NCI-H2107 (cell line): ENCODE data around the gene NMNAT3.

Source experiments
- DNase-seq: peaks from one replicate; lab custom pipeline; 2025; lab: John Stamatoyannopoulos, UW

NMNAT3 gene

GRCh38 chr3:139521144-139521543, 156.6 kb downstream of the NMNAT3 start:
- DNase-seq: no peak

GRCh38 chr3:139519998-139520737, 157.6 kb downstream of the NMNAT3 start:
- DNase-seq: peak; percentile 46

GRCh38 chr3:139518926-139519842, 158.6 kb downstream of the NMNAT3 start:
- DNase-seq: no peak

- no peak for DNase-seq
These were observed 159.5 kb downstream of the NMNAT3 start for GRCh38 chr3:139518306-139518705.

GRCh38 chr3:139517321-139518065, 160.3 kb downstream of the NMNAT3 start:
- no peak for DNase-seq

GRCh38 chr3:139514741-139515140, 163.0 kb downstream of the NMNAT3 start:
- no peak for DNase-seq
